ENCODE data around the gene PPP2R3C. TPM values are rescaled to one million over a fixed set of nuclear protein-coding genes. Genes with fewer than 3 reads are reported as not detected.

Gene PPP2R3C
- total and polyA plus RNA-seq, 2 of the 4 experiments (the other 2 are of a cell fraction): 15.9 to 17.0 TPM

DNA sequence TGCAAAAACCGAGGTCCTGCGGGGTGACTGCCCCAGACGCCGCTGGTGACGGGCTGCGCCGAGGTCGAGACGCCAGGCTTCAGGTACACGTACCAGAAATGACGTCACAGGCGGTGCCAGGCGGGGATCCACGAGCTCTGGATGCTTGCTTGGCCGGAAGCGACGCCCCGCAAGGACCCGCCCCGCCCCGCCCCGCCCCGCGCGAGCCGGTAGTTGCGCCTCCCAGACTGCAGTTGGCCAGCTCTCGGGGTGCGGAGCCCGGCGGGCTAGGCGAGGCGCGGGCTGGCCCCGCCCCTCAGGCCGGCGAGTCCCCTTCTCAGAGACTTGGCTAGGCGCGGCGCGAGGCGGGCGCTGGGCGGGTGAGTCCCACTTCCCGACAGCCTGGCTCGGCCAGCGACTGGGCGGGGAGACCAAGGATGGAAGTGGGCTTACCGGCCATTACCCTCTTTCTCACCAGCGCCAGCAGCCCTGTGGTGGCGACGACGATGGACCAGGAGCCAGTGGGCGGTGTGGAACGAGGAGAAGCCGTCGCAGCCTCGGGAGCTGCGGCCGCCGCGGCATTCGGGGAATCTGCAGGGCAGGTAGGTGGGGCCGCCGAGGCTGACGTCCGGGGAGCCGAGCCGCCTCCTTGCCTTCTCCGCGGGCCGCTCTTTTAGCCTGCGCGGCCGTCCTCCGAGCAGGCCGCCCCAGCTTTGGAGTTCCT is 75.6 kb downstream of the PPP2R3C start, which contains the start of gene FAM177A1:
TSS of gene FAM177A1 (plus strand) at position 225 of the 703 bp plus-strand sequence. CDS start at position 417, 192 bp downstream.
- peak within 1 kb of the TSS; percentile 96 for H3K4ac ChIP-seq (ENCODE audit: low read depth, low read length)
- peak within 1 kb of the TSS; percentile 87 for H3K23ac ChIP-seq (ENCODE audit: low read depth, low read length)
- peak; percentile 94 for DNase-seq
- peaks cover under 1% of the 10 kb centered on the region; the same call in 1 of the 2 replicates for H3K9me1 ChIP-seq (ENCODE audit: insufficient read depth, low read length)
- H3K27ac ChIP-seq (ENCODE audit: insufficient read depth, low read length): peak within 1 kb of the TSS; percentile 97
- peak within 1 kb of the TSS; percentile 92 for H4K5ac ChIP-seq (ENCODE audit: low read depth, low read length)
- H2AFZ ChIP-seq (replicated peaks; ENCODE audit: low read length, poor library complexity): peak within 1 kb of the TSS; percentile 95
- H3K9ac ChIP-seq (ENCODE audit: low read depth, low read length): peak within 1 kb of the TSS; percentile 98
- peak within 1 kb of the TSS; percentile 83 for H2AK5ac ChIP-seq (ENCODE audit: low read depth, low read length)
- H3K36me3 ChIP-seq (ENCODE audit: control insufficient read depth, insufficient read depth, low read length): peaks cover 3% of the 10 kb centered on the region; the same call in 1 of the 2 replicates
- intact Hi-C loops (cut with micrococcal nuclease) (loop anchor here (10.0 kb wide), 1 partner anchor 369 kb away; no protein-coding TSS in a partner anchor), dilution Hi-C loops (cut with HindIII; ENCODE audit: low sequenced_read_pairs, unreplicated experiment) (no loop called here), in situ Hi-C loops (cut with MboI; ENCODE audit: low sequenced_read_pairs) (no loop called here)
- BruUV-seq (replicated peaks): no TSS peak
- no peaks in the 10 kb centered on the region for H3K9me3 ChIP-seq (ENCODE audit: control insufficient read depth, insufficient read depth, low read length)
- peak within 1 kb of the TSS; percentile 79 for H3K4me3 ChIP-seq (ENCODE audit: insufficient read depth, low read depth, low read length)
- peak within 1 kb of the TSS; percentile 99 for H4K8ac ChIP-seq (ENCODE audit: low read depth in 2 of 2, low read length in 2 of 2)
- ChIA-PET CTCF (interaction anchor here (0.7 to 1.5 kb wide), 2 partner anchors 23 to 46 kb away, joined by 3 read pairs; no protein-coding TSS in a partner anchor), POLR2A (ENCODE audit: unreplicated experiment) (interaction anchor here (0.5 to 0.7 kb wide), 3 partner anchors 21 to 823 kb away, joined by 3 to 7 read pairs (median 3); no protein-coding TSS in a partner anchor)
- peak within 1 kb of the TSS; percentile 79; the same call in 2 of the 3 replicates for H2BK15ac ChIP-seq (ENCODE audit: low read depth, low read length)
- H2BK5ac ChIP-seq (ENCODE audit: low read depth, low read length, poor library complexity, severe bottlenecking): peak within 1 kb of the TSS; percentile 95
- peak within 1 kb of the TSS; percentile 93 for H4K91ac ChIP-seq (ENCODE audit: insufficient read depth, low read depth, low read length)
- peak; percentile 97 for ATAC-seq (ENCODE audit: low read depth)
- H3K4me2 ChIP-seq (ENCODE audit: low read depth, low read length): peak within 1 kb of the TSS; percentile 94
- 0% methylated on average over 9 of the region's 77 CpGs; no CpG with 5 or more reads in 1 of the 2 experiments for WGBS, 2 experiments (ENCODE audit: extremely low coverage in 2 of 2, insufficient read length in 1 of 2)
- H2AK9ac ChIP-seq (replicated peaks; ENCODE audit: low read depth, low read length, poor library complexity): peak within 1 kb of the TSS; percentile 95
- H3K18ac ChIP-seq (ENCODE audit: low read depth, low read length): peak within 1 kb of the TSS; percentile 85
- TF ChIP-seq RCOR1 (IDR thresholded peaks at IDR 0.05; ENCODE audit: insufficient replicate concordance, low read length) (no peak), POLR2A (IDR thresholded peaks at IDR 0.05; ENCODE audit: low read depth, low read length) (peak; percentile 89), MAFK (IDR thresholded peaks at IDR 0.05; ENCODE audit: low read depth, low read length) (no peak), BHLHE40 (IDR thresholded peaks at IDR 0.05; ENCODE audit: low read depth, low read length) (no peak), FOS (IDR thresholded peaks at IDR 0.05; ENCODE audit: low read depth, low read length) (0 out of 2 replicates have a peak, but pooled peaks have one; percentile 13), RFX5 (IDR thresholded peaks at IDR 0.05; ENCODE audit: low read depth, low read length) (no peak), CHD1 (IDR thresholded peaks at IDR 0.05; ENCODE audit: low read depth, low read length) (no peak), CEBPB (IDR thresholded peaks at IDR 0.05; ENCODE audit: low read depth, low read length) (no peak), RAD21 (IDR thresholded peaks at IDR 0.05; ENCODE audit: low read length) (no peak), MAZ (IDR thresholded peaks at IDR 0.05; ENCODE audit: borderline replicate concordance, low read depth, low read length) (peak; percentile 68; the same call in 1 of the 2 replicates)
- TF ChIP-seq, protein P1, sequence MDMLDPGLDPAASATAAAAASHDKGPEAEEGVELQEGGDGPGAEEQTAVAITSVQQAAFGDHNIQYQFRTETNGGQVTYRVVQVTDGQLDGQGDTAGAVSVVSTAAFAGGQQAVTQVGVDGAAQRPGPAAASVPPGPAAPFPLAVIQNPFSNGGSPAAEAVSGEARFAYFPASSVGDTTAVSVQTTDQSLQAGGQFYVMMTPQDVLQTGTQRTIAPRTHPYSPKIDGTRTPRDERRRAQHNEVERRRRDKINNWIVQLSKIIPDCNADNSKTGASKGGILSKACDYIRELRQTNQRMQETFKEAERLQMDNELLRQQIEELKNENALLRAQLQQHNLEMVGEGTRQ (IDR thresholded peaks at IDR 0.05; ENCODE audit: low read depth, low read length): no peak
- TF ChIP-seq, protein P2, sequence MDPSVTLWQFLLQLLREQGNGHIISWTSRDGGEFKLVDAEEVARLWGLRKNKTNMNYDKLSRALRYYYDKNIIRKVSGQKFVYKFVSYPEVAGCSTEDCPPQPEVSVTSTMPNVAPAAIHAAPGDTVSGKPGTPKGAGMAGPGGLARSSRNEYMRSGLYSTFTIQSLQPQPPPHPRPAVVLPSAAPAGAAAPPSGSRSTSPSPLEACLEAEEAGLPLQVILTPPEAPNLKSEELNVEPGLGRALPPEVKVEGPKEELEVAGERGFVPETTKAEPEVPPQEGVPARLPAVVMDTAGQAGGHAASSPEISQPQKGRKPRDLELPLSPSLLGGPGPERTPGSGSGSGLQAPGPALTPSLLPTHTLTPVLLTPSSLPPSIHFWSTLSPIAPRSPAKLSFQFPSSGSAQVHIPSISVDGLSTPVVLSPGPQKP (IDR thresholded peaks at IDR 0.05; ENCODE audit: borderline replicate concordance, low read depth, low read length): no peak
- peak within 1 kb of the TSS; percentile 87 for H3K56ac ChIP-seq (ENCODE audit: extremely low read depth, insufficient read depth, low read length)
- H4K20me1 ChIP-seq (ENCODE audit: insufficient read depth, low read length): no peaks in the 10 kb centered on the region
- H3K79me1 ChIP-seq (ENCODE audit: low read depth in 1 of 2, low read length in 2 of 2): peaks cover 12 to 49% of the 10 kb centered on the region in 2 experiments
- H3K4me1 ChIP-seq (ENCODE audit: control insufficient read depth, insufficient read depth, low read length): peaks cover 2% of the 10 kb centered on the region; the same call in 1 of the 2 replicates
- H2BK120ac ChIP-seq (ENCODE audit: low read depth, low read length): peak within 1 kb of the TSS; percentile 80
- no peaks in the 10 kb centered on the region for H3K27me3 ChIP-seq (ENCODE audit: control insufficient read depth, insufficient read depth, low read length)
- peak within 1 kb of the TSS; percentile 96 for H3K14ac ChIP-seq (replicated peaks; ENCODE audit: low read depth, low read length)
- peak within 1 kb of the TSS; percentile 43; the same call in 1 of the 2 replicates for H2BK20ac ChIP-seq (ENCODE audit: low read depth, low read length)
